Measurements from ENCODE around the gene TPCN2. TPM values are rescaled to one million over a fixed set of nuclear protein-coding genes. Genes with fewer than 3 reads are reported as not detected.
A peak's percentile ranks its signal among the peaks of the same experiment; 100 is the strongest.

Gene TPCN2
- total and polyA plus RNA-seq, 9 of the 15 experiments (the other 6 are each of a cell fraction or from before 2014, with no cell fraction given), result 0.66 to 10.2 (median 4.6) TPM

DNA sequence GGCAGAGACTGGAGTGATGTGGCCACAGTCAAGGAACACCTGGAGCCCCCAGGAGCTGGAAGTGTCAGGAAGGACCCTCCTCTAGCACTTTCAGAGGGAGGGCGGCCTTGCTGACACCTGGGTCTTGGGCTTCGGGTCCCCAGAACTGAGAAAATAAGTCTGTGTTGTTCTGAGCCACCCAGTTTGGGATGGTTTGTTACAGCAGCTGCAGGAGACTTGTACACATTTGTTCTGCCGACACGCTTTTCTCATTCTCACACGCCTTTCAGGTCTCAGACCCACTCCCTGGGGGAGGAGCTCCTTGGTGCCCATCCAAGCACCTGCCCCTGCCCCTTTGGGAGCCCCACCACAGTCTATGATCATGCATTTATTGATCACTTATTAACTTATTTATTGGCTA is 59.8 kb downstream of the TPCN2 start:
- TF ChIP-seq ZNF12 (CRISPR knock-in tag; IDR thresholded peaks at IDR 0.05), result peak; percentile 95
- TF ChIP-seq CCNT2 (IDR thresholded peaks at IDR 0.05; ENCODE audit: borderline replicate concordance, extremely low read depth, insufficient read length, low read depth, low read length), result no peak
- Histone ChIP-seq H4K20me1 (replicated peaks; ENCODE audit: control insufficient read depth, insufficient read depth, low read length) (no peaks in the 10 kb centered on the region), H3K79me2 (ENCODE audit: control insufficient read depth, insufficient read depth, low read length) (no peaks in the 10 kb centered on the region), H3K4me2 (ENCODE audit: insufficient read depth, low read length) (no peak overlapping the region), H3K9me3 (replicated peaks; ENCODE audit: control insufficient read depth, insufficient read depth, low read depth, low read length) (no peaks in the 10 kb centered on the region), H2AFZ (ENCODE audit: low read depth, low read length) (no peak overlapping the region), H3K4me1 (replicated peaks in 1 of 2; ENCODE audit: control insufficient read depth in 2 of 2, insufficient read depth in 2 of 2, low read length in 2 of 2) (peaks cover 0 to 4% of the 10 kb centered on the region in 2 experiments; a peak in 1 of 5 replicates), H3K36me3 (ENCODE audit: control insufficient read depth, insufficient read depth, low read length) (no peaks in the 10 kb centered on the region), H3K9ac (ENCODE audit: insufficient read depth in 1 of 2, low read depth in 2 of 2, low read length in 2 of 2) (no peak overlapping the region), H3K9me1 (ENCODE audit: control insufficient read depth, insufficient read depth, low read length) (no peaks in the 10 kb centered on the region), H3K27me3 (ENCODE audit: control insufficient read depth in 2 of 2, insufficient read depth in 2 of 2, low read length in 2 of 2) (peaks cover 18 to 76% of the 10 kb centered on the region in 2 experiments; a peak in 4 of 5 replicates), H3K4me3 (no peak overlapping the region), H3K27ac (ENCODE audit: extremely low read depth, low read depth, low read length) (no peak overlapping the region)
- ChIA-PET POLR2A (interaction anchor here (0.7 to 0.8 kb wide), 2 partner anchors 23 to 205 kb away, joined by 3 to 4 read pairs; partner anchors contain the start of gene IGHMBP2), CTCF (ENCODE audit: low intra/inter-chr PET ratio) (no interaction called here)
- no peak for FAIRE-seq
- 0% methylated on average over 5 of the region's 5 CpGs for WGBS (ENCODE audit: insufficient coverage, low coverage, missing lambda C conversion rate)
- DNase-seq (ENCODE audit: extremely low read depth in 1 of 4, low spot score in 3 of 4), result no peak
- in situ Hi-C loops (cut with MboI) (loop anchor here (5.0 kb wide), 2 partner anchors 534 to 564 kb away; partner anchors contain the start of gene CCND1), intact Hi-C loops (cut with micrococcal nuclease) (no loop called here)
- no TSS peak for BruUV-seq (replicated peaks)
- no peak for ATAC-seq

DNA sequence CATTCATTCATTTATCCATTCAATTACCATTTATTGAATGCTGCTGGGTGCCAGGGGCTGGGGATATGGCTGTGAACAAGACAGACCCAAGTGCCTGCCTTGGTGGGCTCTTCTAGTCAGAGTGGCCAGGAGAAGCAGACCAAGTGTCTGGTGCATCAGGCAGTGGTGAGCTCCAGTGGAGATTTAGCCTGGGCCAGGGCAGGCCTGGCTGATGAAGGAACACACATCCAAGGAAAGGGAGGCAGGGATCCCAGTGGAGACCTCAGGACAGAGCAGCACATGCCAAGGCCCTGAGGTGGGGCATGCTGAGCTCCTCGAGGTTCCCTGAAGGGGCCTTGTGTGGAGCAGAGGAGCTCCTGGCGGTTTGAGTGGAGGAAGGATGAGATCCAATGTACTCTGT is 60.4 kb downstream of the TPCN2 start:
- intact Hi-C loops (cut with micrococcal nuclease) (no loop called here), in situ Hi-C loops (cut with MboI) (loop anchor here (5.0 kb wide), 2 partner anchors 533 to 563 kb away; partner anchors contain the start of gene CCND1)
- H3K4me1 ChIP-seq (replicated peaks in 1 of 2; ENCODE audit: control insufficient read depth in 2 of 2, insufficient read depth in 2 of 2, low read length in 2 of 2), result peaks cover 0 to 4% of the 10 kb centered on the region in 2 experiments; a peak in 1 of 5 replicates
- H3K27ac ChIP-seq (ENCODE audit: extremely low read depth, low read depth, low read length), result no peak overlapping the region
- WGBS (ENCODE audit: insufficient coverage, low coverage, missing lambda C conversion rate), result 0% methylated on average over 2 of the region's 2 CpGs
- no TSS peak for BruUV-seq (replicated peaks)
- ChIA-PET POLR2A (interaction anchor here (0.6 to 0.8 kb wide), 4 partner anchors 10 to 205 kb away, joined by 3 to 4 read pairs (median 4); partner anchors contain the start of gene IGHMBP2), CTCF (ENCODE audit: low intra/inter-chr PET ratio) (no interaction called here)
- H3K9ac ChIP-seq (ENCODE audit: insufficient read depth in 1 of 2, low read depth in 2 of 2, low read length in 2 of 2), result no peak overlapping the region
- H3K9me1 ChIP-seq (ENCODE audit: control insufficient read depth, insufficient read depth, low read length), result no peaks in the 10 kb centered on the region
- no peak for FAIRE-seq
- no peak for DNase-seq (ENCODE audit: extremely low read depth in 1 of 4, low spot score in 3 of 4)
- no peaks in the 10 kb centered on the region for H3K79me2 ChIP-seq (ENCODE audit: control insufficient read depth, insufficient read depth, low read length)
- H3K36me3 ChIP-seq (ENCODE audit: control insufficient read depth, insufficient read depth, low read length), result no peaks in the 10 kb centered on the region
- no peaks in the 10 kb centered on the region for H4K20me1 ChIP-seq (replicated peaks; ENCODE audit: control insufficient read depth, insufficient read depth, low read length)
- ATAC-seq, result no peak
- H2AFZ ChIP-seq (ENCODE audit: low read depth, low read length), result no peak overlapping the region
- no peak overlapping the region for H3K4me3 ChIP-seq
- no peaks in the 10 kb centered on the region for H3K9me3 ChIP-seq (replicated peaks; ENCODE audit: control insufficient read depth, insufficient read depth, low read depth, low read length)
- no peak overlapping the region for H3K4me2 ChIP-seq (ENCODE audit: insufficient read depth, low read length)
- H3K27me3 ChIP-seq (ENCODE audit: control insufficient read depth in 2 of 2, insufficient read depth in 2 of 2, low read length in 2 of 2), result peaks cover 22 to 76% of the 10 kb centered on the region in 2 experiments; a peak in 3 of 5 replicates
- no peak for TF ChIP-seq NR2F6 (CRISPR knock-in tag; IDR thresholded peaks at IDR 0.05)
- TF ChIP-seq, protein P1, sequence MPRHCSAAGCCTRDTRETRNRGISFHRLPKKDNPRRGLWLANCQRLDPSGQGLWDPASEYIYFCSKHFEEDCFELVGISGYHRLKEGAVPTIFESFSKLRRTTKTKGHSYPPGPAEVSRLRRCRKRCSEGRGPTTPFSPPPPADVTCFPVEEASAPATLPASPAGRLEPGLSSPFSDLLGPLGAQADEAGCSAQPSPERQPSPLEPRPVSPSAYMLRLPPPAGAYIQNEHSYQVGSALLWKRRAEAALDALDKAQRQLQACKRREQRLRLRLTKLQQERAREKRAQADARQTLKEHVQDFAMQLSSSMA (CRISPR knock-in tag; IDR thresholded peaks at IDR 0.05), result no peak
- no peak for TF ChIP-seq NFIC (IDR thresholded peaks at IDR 0.05)
- TF ChIP-seq ZSCAN29 (IDR thresholded peaks at IDR 0.05), result no peak
- no peak for TF ChIP-seq PML (IDR thresholded peaks at IDR 0.05; ENCODE audit: low read length)
- no peak for TF ChIP-seq ZNF586 (CRISPR knock-in tag; conservative IDR thresholded peaks at IDR 0.05)
- TF ChIP-seq, protein P2, sequence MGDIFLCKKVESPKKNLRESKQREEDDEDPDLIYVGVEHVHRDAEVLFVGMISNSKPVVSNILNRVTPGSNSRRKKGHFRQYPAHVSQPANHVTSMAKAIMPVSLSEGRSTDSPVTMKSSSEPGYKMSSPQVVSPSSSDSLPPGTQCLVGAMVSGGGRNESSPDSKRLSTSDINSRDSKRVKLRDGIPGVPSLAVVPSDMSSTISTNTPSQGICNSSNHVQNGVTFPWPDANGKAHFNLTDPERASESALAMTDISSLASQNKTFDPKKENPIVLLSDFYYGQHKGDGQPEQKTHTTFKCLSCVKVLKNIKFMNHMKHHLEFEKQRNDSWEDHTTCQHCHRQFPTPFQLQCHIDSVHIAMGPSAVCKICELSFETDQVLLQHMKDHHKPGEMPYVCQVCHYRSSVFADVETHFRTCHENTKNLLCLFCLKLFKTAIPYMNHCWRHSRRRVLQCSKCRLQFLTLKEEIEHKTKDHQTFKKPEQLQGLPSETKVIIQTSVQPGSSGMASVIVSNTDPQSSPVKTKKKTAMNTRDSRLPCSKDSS (IDR thresholded peaks at IDR 0.05; ENCODE audit: low read depth, partially characterized antibody), result no peak
- TF ChIP-seq SRSF9 (IDR thresholded peaks at IDR 0.05; ENCODE audit: borderline replicate concordance, low read depth, low read length), result no peak
- TF ChIP-seq, protein P3, sequence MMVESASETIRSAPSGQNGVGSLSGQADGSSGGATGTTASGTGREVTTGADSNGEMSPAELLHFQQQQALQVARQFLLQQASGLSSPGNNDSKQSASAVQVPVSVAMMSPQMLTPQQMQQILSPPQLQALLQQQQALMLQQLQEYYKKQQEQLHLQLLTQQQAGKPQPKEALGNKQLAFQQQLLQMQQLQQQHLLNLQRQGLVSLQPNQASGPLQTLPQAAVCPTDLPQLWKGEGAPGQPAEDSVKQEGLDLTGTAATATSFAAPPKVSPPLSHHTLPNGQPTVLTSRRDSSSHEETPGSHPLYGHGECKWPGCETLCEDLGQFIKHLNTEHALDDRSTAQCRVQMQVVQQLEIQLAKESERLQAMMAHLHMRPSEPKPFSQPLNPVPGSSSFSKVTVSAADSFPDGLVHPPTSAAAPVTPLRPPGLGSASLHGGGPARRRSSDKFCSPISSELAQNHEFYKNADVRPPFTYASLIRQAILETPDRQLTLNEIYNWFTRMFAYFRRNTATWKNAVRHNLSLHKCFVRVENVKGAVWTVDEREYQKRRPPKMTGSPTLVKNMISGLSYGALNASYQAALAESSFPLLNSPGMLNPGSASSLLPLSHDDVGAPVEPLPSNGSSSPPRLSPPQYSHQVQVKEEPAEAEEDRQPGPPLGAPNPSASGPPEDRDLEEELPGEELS (CRISPR knock-in tag; IDR thresholded peaks at IDR 0.05; ENCODE audit: borderline replicate concordance), result no peak

Data from K562 (cell line).